HG02885 (cell line): ENCODE measurements around the gene AMIGO1.
A peak's percentile ranks its signal among the peaks of the same experiment; 100 is the strongest.

ENCODE experiments used
- ATAC-seq: cut with Tn5 transposase; IDR thresholded peaks from one replicate; pipeline ENCODE4 v1.9.1; 2021; ENCODE audit warnings: mild to moderate bottlenecking; ENCODE audit not compliant: unreplicated experiment, poor library complexity

Gene AMIGO1

DNA sequence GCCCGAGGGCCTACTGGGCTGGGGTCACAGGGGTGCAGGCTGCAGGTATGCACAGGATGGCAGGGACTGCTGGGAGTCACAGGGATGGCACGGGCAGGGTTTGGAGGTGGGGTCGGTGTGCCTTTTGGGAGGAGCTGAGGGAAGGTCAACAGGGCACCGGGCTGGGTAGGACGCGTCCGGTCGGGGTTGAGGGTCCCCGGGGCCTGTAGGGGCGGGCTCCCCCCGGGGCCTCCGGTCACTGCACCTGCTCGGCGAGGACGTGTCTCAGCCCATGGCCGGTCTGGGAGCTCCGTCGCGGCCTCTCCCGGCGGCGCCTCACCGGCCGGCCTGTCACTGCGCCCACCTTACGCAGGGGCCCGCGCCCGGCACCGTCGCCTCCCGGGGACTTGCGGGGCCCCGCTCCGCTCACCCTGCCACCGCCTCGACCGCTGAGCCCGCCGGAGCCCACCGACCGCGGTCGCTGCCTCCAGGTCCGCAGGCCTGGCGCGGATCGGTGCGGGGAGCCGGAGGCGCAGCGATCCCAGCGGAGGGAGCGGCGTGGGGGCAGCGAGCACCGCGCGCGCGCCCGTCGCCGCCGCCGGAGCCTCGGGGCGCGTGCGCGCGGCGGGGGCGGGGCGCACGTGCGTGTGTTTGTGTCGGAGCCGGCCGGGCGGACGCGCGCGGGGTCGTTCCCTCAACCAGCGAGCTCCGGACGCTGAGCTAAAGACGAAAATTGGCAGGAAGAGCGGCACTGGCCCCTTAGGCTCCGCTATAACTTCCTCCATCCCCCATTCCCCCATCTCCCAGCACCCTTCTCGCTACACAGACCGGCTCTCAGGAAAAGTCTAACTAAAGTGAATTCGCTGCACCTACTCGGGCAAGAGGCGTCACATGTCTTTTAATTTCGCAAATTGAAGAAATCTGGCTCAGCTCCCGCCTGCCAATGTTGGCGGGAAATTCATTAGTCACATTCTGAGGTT is at the start of gene AMIGO1:
Gene AMIGO1 (minus strand): TSS at position 552 of the 959 bp plus-strand sequence. CDS start 815 bp downstream, outside the sequence.
- ATAC-seq: peak; percentile 74

DNA sequence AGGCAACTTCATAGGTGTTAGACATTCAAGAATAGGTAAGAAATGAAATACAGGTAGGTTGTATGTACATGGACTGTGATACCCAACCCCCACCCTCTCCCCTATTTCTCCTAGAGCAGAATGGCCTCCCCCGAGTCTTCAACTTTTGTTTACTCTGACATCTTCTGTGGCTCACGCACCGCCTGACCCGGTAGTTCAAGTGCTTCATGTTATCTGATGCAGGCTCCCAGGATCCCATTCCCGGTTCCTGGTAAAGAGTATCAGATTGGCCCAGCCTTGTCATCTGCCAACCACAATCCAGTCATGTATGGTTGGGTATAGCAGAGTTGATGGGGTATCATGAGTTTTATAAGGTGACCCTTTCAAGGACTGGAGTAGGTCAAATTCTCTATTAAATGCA is 48.0 kb upstream of the AMIGO1 start:
- no peak for ATAC-seq

- ATAC-seq: no peak
These were observed 47.0 kb upstream of the AMIGO1 start for GRCh38 chr1:109556563-109556962.

DNA sequence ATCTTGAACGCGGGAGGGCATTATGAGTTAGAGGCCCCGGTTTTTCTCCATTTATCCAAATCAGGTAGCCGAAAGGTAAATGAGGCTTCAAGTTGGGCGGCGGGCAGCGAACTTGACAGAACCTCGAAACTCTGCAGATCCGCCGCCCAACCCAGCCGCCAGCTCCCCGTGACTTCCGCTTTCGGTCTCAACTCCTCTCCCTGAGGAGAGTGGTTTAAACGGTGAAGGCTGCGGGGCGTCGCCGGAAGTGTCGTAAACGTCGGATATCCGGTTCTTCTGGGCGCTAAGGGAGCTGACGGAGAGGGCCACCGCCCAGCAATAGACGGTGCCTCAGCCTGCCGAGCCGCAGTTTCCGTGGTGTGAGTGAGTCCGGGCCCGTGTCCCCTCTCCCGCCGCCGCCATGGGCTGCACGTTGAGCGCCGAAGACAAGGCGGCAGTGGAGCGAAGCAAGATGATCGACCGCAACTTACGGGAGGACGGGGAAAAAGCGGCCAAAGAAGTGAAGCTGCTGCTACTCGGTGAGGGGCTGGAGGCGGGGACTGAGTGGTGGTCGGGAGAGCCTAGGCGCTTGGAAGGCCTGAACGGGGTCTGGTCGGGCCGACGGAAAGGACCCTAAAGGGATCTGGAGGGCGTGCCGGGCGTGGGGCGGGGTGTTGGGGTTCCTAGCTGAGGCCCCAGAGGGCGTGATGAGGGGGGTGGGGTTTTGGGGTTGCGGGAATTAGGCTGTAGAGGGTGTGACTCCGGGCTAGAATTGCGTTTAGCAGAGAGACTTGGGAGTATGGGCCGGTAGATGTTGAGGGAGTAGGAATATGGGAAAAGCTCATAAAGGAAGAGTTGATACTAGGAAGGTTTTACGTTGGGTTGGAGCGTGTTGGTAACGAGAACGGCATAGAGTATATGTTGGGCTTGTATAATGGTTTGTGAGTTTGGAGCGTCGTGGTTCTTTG is 39.1 kb upstream of the AMIGO1 start, which contains the start of gene GNAI3:
Gene GNAI3 (plus strand): TSS at position 295 of the 947 bp plus-strand sequence. CDS start 106 bp downstream, at position 401.
- peak; percentile 91 for ATAC-seq

GRCh38 chr1:109547463-109548320 is 38.2 kb upstream of the AMIGO1 start:
- peak; percentile 3 for ATAC-seq

- ATAC-seq: peak; percentile 50
These were observed 37.0 kb upstream of the AMIGO1 start for GRCh38 chr1:109546311-109547109.

DNA sequence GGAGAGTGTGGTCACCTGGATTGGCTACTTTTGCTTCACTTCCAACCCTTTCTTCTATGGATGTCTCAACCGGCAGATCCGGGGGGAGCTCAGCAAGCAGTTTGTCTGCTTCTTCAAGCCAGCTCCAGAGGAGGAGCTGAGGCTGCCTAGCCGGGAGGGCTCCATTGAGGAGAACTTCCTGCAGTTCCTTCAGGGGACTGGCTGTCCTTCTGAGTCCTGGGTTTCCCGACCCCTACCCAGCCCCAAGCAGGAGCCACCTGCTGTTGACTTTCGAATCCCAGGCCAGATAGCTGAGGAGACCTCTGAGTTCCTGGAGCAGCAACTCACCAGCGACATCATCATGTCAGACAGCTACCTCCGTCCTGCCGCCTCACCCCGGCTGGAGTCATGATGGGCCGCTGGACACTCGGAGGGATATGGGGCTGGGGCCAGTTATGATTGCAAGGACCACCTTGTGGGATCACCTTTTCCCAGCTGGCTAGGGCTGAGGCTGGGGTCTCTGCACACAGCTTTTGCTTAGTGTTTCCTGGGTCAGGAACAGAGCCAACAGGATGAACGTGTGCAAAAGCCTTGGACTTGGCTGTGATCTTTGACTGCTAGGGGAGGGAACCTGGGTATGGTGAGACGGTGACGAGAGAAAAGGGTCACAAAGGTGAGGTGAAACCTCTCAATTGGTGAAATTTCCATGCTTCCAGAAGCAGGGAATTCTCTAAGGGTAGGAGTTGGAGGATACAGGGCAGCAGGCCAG is 34.6 kb upstream of the AMIGO1 start:
- ATAC-seq: no peak

GRCh38 chr1:109543283-109543987 is 33.9 kb upstream of the AMIGO1 start:
- no peak for ATAC-seq

DNA sequence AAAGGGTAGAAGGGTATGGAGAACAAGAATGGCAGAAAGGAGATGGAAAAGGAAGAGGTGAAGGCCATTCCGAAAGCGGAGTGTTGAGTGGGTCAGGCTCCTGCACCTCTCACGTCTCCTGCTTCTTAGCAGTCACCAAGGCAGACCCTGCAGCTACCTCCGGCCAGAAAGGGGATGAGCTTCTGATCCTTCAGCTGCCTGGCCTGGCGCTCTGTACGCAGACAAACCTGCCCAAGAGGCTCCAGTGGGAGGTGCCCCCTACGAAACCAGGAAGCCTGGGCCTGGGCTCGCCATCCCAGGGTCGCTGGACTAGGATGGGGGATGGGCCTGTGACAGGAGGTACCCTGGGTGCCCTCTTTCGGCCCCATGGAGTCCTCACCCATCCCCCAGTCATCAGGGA is 33.1 kb upstream of the AMIGO1 start:
- ATAC-seq: no peak

GRCh38 chr1:109541102-109541501 is 31.6 kb upstream of the AMIGO1 start:
- ATAC-seq: no peak

DNA sequence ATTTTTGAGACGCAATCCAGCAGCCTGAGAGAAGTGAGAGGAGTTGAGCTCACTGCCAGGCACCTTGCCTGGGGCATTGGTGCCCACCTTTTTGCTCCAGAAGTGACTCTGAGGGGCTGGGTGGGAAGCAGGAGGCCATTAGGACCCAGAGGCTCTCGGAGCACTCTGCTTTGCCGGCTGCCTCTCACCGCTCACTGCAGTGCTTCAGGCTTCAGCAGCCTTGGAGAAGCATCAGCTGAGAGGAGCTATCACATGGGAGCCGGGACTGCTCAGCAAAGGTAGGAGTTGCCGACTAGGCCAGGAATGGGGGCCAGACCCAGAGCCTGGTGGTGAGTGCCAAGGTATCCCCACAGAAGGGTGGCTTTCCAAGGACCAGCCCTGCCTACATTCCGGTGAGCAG is 30.1 kb upstream of the AMIGO1 start, which contains the start of gene GPR61:
Gene GPR61 (plus strand): TSS at position 197 of the 400 bp plus-strand sequence. CDS start 3,151 bp downstream, outside the sequence.
- no peak for ATAC-seq

GRCh38 chr1:109538827-109539555 is 29.5 kb upstream of the AMIGO1 start:
- no peak for ATAC-seq

- no peak for ATAC-seq
These were observed 28.1 kb upstream of the AMIGO1 start for GRCh38 chr1:109537450-109538178.

DNA sequence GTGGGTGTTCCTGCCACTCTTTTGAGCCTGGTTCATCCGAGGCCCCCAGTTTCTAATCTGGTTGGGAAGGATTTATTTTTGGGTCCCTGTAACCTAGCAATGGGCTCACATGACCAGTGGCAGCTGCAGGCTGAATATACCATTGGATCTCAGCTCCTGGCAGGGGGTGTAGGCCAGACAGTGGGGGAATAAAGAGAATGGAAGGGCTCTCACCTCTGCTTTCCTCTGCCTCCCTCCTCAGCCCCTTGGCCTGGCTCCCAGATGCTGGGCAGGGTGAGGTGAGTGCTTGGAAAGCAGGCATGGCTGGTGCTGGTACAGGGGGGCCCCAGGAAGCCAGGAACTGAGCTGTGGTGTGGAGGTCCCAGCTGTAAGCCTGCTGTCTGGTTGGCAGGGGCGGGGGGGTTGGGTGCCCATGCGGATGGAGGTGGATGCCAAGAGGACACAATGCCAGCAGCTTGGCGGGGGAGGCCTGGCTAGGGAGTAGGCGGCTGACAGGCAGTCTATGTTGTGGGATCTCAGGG is 26.5 kb upstream of the AMIGO1 start:
- ATAC-seq: no peak

GRCh38 chr1:109535481-109535880 is 26.0 kb upstream of the AMIGO1 start:
- ATAC-seq: no peak

DNA sequence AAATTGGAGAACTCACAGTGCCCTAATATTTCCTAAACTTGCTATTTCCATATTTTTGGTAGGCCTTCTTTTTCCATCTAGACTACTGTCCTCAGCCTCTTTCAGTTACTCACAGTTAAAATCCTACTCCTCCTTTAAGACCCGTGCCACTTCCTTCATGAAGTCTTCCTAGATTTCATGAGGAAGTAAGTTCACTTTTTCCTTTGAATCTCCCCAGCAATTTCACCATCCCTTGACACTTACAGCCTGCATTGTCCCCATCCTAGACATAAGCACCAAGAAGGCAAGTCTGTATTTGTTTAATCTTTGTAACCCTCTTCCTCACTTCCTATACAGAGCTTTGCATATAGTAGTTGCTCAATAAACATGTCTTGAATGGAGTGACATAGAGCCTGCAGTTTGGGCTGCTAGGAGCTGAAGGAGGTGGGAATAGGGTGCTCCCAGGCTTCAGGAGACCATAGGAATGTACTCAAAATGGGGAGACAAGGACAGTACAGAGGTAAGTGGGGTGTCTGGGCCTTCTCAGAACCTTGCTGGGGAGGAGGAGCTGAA is 24.9 kb upstream of the AMIGO1 start:
- ATAC-seq: no peak
